ENCODE measurements around the gene FOXJ2.
A peak's percentile ranks its signal among the peaks of the same experiment; 100 is the strongest.
"Not testable (repeated sequence)": the region's sequence is repeated elsewhere in the genome, so short reads cannot be mapped to it uniquely, and the experiment has no call there.

The FOXJ2 gene

GRCh38 chr12:8080120-8080519, 47.6 kb downstream of the FOXJ2 start:
- Histone ChIP-seq H3K4me3 (ENCODE audit: low read length in 2 of 2) (no peak overlapping the region), H3K27ac (ENCODE audit: low read depth in 2 of 2, low read length in 2 of 2) (no peak overlapping the region), H3K9ac (ENCODE audit: low read depth in 1 of 2, low read length in 2 of 2) (no peak overlapping the region), H3K36me3 (ENCODE audit: control insufficient read depth in 2 of 2, insufficient read depth in 2 of 2, low read length in 2 of 2) (no peaks in the 10 kb centered on the region), H3K4me1 (ENCODE audit: control insufficient read depth in 2 of 2, insufficient read depth in 2 of 2, low read length in 2 of 2) (peaks cover 15% of the 10 kb centered on the region in 2 donors), H3K27me3 (ENCODE audit: control insufficient read depth in 2 of 2, insufficient read depth in 2 of 2, low read length in 2 of 2) (no peaks in the 10 kb centered on the region), H3K9me3 (ENCODE audit: control insufficient read depth in 2 of 2, low read length in 2 of 2) (no peaks in the 10 kb centered on the region)

DNA sequence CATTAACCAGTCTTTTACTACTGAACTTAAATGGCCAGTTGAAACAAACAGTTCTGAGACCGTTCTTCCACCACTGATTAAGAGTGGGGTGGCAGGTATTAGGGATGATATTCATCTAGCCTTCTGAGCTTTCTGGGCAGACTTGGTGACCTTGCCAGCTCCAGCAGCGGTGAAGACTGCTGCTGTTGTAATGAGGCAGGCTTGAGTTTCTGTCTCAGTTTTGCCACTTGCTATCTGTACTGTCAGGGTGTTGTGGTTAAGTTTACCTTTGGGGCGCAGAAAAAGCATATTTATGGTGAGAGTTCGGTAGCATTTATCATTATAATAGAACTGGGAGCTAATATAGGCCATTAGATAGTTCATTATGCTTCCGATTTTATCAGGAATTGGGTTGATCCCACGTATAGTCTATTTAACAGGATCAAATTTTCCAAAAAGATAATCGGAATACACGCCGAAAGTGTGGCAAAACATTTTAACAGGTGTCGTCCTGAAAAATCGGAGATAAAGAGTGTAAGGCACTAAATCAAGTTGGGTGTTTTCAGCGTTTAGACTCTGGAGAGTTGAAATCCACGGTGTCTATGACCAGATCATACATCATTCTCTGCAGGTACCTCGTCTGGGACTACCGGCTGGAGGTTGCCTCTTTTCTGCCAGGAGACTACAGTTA, 48.9 kb downstream of the FOXJ2 start:
- H3K4me1 ChIP-seq (ENCODE audit: control insufficient read depth in 2 of 2, insufficient read depth in 2 of 2, low read length in 2 of 2) = peaks cover 15% of the 10 kb centered on the region in 2 donors
- no peaks in the 10 kb centered on the region for H3K27me3 ChIP-seq (ENCODE audit: control insufficient read depth in 2 of 2, insufficient read depth in 2 of 2, low read length in 2 of 2)
- H3K9me3 ChIP-seq (ENCODE audit: control insufficient read depth in 2 of 2, low read length in 2 of 2) = no peaks in the 10 kb centered on the region
- H3K27ac ChIP-seq (ENCODE audit: low read depth in 2 of 2, low read length in 2 of 2) = peak overlapping the region; percentile 88 to 95
- peak overlapping the region; percentile 100 for H3K4me3 ChIP-seq (ENCODE audit: low read length in 2 of 2)
- H3K36me3 ChIP-seq (ENCODE audit: control insufficient read depth in 2 of 2, insufficient read depth in 2 of 2, low read length in 2 of 2) = peaks cover 0 to 2% of the 10 kb centered on the region in 2 donors
- H3K9ac ChIP-seq (ENCODE audit: low read depth in 1 of 2, low read length in 2 of 2) = peak overlapping the region; percentile 98 to 100

- no peaks in the 10 kb centered on the region for H3K27me3 ChIP-seq (ENCODE audit: control insufficient read depth in 2 of 2, insufficient read depth in 2 of 2, low read length in 2 of 2)
- no peaks in the 10 kb centered on the region for H3K9me3 ChIP-seq (ENCODE audit: control insufficient read depth in 2 of 2, low read length in 2 of 2)
- peak overlapping the region; percentile 100 for H3K4me3 ChIP-seq (ENCODE audit: low read length in 2 of 2)
- peaks cover 0 to 2% of the 10 kb centered on the region in 2 donors for H3K36me3 ChIP-seq (ENCODE audit: control insufficient read depth in 2 of 2, insufficient read depth in 2 of 2, low read length in 2 of 2)
- peaks cover 15% of the 10 kb centered on the region in 2 donors for H3K4me1 ChIP-seq (ENCODE audit: control insufficient read depth in 2 of 2, insufficient read depth in 2 of 2, low read length in 2 of 2)
- H3K27ac ChIP-seq (ENCODE audit: low read depth in 2 of 2, low read length in 2 of 2) = peak overlapping the region; percentile 88 to 95
- peak overlapping the region; percentile 98 to 100 for H3K9ac ChIP-seq (ENCODE audit: low read depth in 1 of 2, low read length in 2 of 2)
Observed at GRCh38 chr12:8082808-8083100, 50.2 kb downstream of the FOXJ2 start.

DNA sequence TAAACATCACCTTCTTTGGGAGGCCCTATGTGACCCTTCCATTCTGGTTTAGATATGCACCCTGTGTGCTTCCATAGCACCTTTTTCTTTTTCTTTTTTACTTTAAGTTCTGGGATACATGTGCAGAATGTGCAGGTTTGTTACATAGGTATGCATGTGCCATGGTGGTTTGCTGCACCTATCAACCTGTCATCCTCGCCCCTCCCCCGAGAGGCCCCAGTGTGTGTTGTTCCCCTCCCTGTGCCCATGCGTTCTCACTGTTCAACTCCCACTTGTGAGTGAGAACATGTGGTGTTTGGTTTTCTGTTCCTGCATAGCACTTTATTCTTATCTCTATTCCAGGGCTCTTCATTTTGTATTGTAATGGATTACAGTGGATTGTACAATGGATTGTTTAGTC, 51.8 kb downstream of the FOXJ2 start:
- H3K9me3 ChIP-seq (ENCODE audit: control insufficient read depth in 2 of 2, low read length in 2 of 2); H3K36me3 ChIP-seq (ENCODE audit: control insufficient read depth in 2 of 2, insufficient read depth in 2 of 2, low read length in 2 of 2); H3K4me3 ChIP-seq (ENCODE audit: low read length in 2 of 2); H3K9ac ChIP-seq (ENCODE audit: low read depth in 1 of 2, low read length in 2 of 2); H3K27ac ChIP-seq (ENCODE audit: low read depth in 2 of 2, low read length in 2 of 2); H3K27me3 ChIP-seq (ENCODE audit: control insufficient read depth in 2 of 2, insufficient read depth in 2 of 2, low read length in 2 of 2): not testable (repeated sequence)
- H3K4me1 ChIP-seq (ENCODE audit: control insufficient read depth in 2 of 2, insufficient read depth in 2 of 2, low read length in 2 of 2) = peaks cover 15% of the 10 kb centered on the region in 2 donors

GRCh38 chr12:8087666-8088065, 55.1 kb downstream of the FOXJ2 start:
- Histone ChIP-seq H3K9me3 (ENCODE audit: control insufficient read depth in 2 of 2, low read length in 2 of 2) (no peaks in the 10 kb centered on the region), H3K4me1 (ENCODE audit: control insufficient read depth in 2 of 2, insufficient read depth in 2 of 2, low read length in 2 of 2) (peaks cover 10 to 13% of the 10 kb centered on the region in 2 donors), H3K9ac (ENCODE audit: low read depth in 1 of 2, low read length in 2 of 2) (no peak overlapping the region), H3K27ac (ENCODE audit: low read depth in 2 of 2, low read length in 2 of 2) (peak overlapping the region in 1 of 2 donors; percentile 32), H3K36me3 (ENCODE audit: control insufficient read depth in 2 of 2, insufficient read depth in 2 of 2, low read length in 2 of 2) (peaks cover 32 to 34% of the 10 kb centered on the region in 2 donors), H3K27me3 (ENCODE audit: control insufficient read depth in 2 of 2, insufficient read depth in 2 of 2, low read length in 2 of 2) (no peaks in the 10 kb centered on the region), H3K4me3 (ENCODE audit: low read length in 2 of 2) (no peak overlapping the region)

GRCh38 chr12:8088574-8088973, 56.1 kb downstream of the FOXJ2 start:
- no peak overlapping the region for H3K9ac ChIP-seq (ENCODE audit: low read depth in 1 of 2, low read length in 2 of 2)
- no peaks in the 10 kb centered on the region for H3K9me3 ChIP-seq (ENCODE audit: control insufficient read depth in 2 of 2, low read length in 2 of 2)
- H3K27ac ChIP-seq (ENCODE audit: low read depth in 2 of 2, low read length in 2 of 2) = peak overlapping the region in 1 of 2 donors; percentile 32
- no peaks in the 10 kb centered on the region for H3K27me3 ChIP-seq (ENCODE audit: control insufficient read depth in 2 of 2, insufficient read depth in 2 of 2, low read length in 2 of 2)
- H3K4me1 ChIP-seq (ENCODE audit: control insufficient read depth in 2 of 2, insufficient read depth in 2 of 2, low read length in 2 of 2) = peaks cover 4 to 5% of the 10 kb centered on the region in 2 donors
- no peak overlapping the region for H3K4me3 ChIP-seq (ENCODE audit: low read length in 2 of 2)
- peaks cover 40 to 42% of the 10 kb centered on the region in 2 donors for H3K36me3 ChIP-seq (ENCODE audit: control insufficient read depth in 2 of 2, insufficient read depth in 2 of 2, low read length in 2 of 2)

DNA sequence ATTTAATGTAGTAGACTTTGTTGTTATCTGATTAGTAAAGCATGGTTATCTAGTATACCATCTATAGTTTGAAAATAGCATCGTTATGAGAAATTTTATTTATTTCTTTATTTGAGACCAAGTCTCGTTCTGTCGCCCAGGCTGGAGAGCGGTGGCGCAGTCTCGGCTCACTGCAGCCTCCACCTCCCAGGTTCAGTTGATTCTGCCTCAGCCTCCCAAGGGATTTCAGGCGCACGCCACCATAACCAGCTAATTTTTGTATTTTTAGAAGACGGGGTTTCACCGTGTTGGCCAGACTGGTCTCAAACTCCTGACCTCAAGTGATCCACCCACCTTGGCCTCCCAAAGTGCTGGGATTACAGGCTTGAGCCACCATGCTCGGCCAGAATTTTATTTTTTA, 56.8 kb downstream of the FOXJ2 start:
- not testable (repeated sequence) for H3K4me3 ChIP-seq (ENCODE audit: low read length in 2 of 2); H3K27ac ChIP-seq (ENCODE audit: low read depth in 2 of 2, low read length in 2 of 2); H3K4me1 ChIP-seq (ENCODE audit: control insufficient read depth in 2 of 2, insufficient read depth in 2 of 2, low read length in 2 of 2); H3K9me3 ChIP-seq (ENCODE audit: control insufficient read depth in 2 of 2, low read length in 2 of 2); H3K27me3 ChIP-seq (ENCODE audit: control insufficient read depth in 2 of 2, insufficient read depth in 2 of 2, low read length in 2 of 2); H3K9ac ChIP-seq (ENCODE audit: low read depth in 1 of 2, low read length in 2 of 2)
- H3K36me3 ChIP-seq (ENCODE audit: control insufficient read depth in 2 of 2, insufficient read depth in 2 of 2, low read length in 2 of 2) = peaks cover 44 to 46% of the 10 kb centered on the region in 2 donors

DNA sequence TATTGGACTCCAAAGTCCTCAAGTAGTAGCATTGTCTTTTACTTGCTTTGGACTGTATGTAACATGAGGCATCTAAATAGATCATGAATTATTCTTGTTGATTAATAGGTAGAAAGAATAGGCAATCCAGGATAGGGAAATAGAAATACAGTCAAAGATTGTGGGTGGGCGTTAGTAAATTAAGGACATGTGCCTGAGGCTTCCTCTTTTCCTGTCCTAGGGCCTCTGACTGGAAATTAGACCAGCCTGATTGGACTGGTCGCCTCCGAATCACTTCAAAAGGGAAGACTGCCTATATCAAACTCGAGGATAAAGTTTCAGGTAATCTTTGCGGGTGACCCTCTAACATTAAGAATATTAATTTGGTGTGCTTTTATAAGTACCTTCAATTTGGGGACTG, 57.2 kb downstream of the FOXJ2 start:
- H3K36me3 ChIP-seq (ENCODE audit: control insufficient read depth in 2 of 2, insufficient read depth in 2 of 2, low read length in 2 of 2) = peaks cover 48 to 50% of the 10 kb centered on the region in 2 donors
- no peak overlapping the region for H3K27ac ChIP-seq (ENCODE audit: low read depth in 2 of 2, low read length in 2 of 2)
- H3K9ac ChIP-seq (ENCODE audit: low read depth in 1 of 2, low read length in 2 of 2) = no peak overlapping the region
- no peaks in the 10 kb centered on the region for H3K9me3 ChIP-seq (ENCODE audit: control insufficient read depth in 2 of 2, low read length in 2 of 2)
- H3K4me3 ChIP-seq (ENCODE audit: low read length in 2 of 2) = no peak overlapping the region
- no peaks in the 10 kb centered on the region for H3K4me1 ChIP-seq (ENCODE audit: control insufficient read depth in 2 of 2, insufficient read depth in 2 of 2, low read length in 2 of 2)
- no peaks in the 10 kb centered on the region for H3K27me3 ChIP-seq (ENCODE audit: control insufficient read depth in 2 of 2, insufficient read depth in 2 of 2, low read length in 2 of 2)

DNA sequence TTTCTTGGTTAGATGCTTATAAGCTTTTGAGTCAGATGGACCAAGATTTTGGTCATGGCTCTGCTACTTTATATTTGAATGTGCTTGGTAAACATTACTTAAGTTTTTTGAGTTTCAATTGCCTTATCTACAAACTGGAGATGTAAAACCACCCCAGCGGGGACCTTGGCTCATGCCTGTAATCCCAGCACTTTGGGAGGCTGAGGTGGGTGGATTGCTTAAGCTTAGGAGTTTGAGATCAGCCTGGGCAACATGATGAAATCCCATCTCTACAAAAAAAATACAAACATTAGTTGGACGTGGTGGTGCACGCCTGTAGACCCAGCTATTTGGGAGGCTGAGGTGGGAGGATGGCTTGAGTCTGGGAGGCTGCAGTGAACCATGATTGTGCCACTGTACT, 60.8 kb downstream of the FOXJ2 start:
- Histone ChIP-seq H3K4me1 (ENCODE audit: control insufficient read depth in 2 of 2, insufficient read depth in 2 of 2, low read length in 2 of 2) (no peaks in the 10 kb centered on the region), H3K9me3 (ENCODE audit: control insufficient read depth in 2 of 2, low read length in 2 of 2) (no peaks in the 10 kb centered on the region), H3K4me3 (ENCODE audit: low read length in 2 of 2) (no peak overlapping the region), H3K9ac (ENCODE audit: low read depth in 1 of 2, low read length in 2 of 2) (no peak overlapping the region), H3K27me3 (ENCODE audit: control insufficient read depth in 2 of 2, insufficient read depth in 2 of 2, low read length in 2 of 2) (no peaks in the 10 kb centered on the region), H3K27ac (ENCODE audit: low read depth in 2 of 2, low read length in 2 of 2) (no peak overlapping the region), H3K36me3 (ENCODE audit: control insufficient read depth in 2 of 2, insufficient read depth in 2 of 2, low read length in 2 of 2) (peaks cover 66 to 71% of the 10 kb centered on the region in 2 donors)

DNA sequence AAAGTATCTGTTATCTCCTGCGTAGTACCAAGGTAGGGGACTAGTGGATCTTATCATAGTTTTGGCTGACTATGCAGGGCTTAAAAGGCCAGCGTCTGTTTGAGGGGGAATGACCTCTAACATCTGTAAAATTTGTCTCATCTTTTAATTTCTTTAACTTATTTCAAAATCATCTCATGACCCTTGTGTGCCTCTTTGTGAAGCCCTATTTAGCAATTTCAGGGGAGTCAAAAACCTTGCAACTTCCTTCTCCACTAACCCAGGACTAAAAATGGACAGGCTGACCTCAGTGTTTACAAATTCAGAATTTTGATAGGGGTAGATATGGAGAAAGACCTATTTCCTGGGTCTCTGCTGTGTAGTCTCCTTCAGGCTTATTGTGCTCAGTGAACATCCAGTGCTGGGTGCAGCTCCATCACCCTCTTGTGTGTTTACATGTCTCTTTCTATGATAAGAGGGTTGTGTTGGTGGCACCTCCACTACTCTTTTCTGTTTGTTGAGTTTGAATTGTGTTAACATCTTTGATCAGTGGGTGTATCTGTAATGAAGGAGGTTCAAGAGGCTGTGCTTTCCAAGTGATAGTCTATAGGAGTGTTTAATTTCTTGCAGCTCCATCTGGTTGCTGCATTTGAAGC, 63.9 kb downstream of the FOXJ2 start:
- H3K4me1 ChIP-seq (ENCODE audit: control insufficient read depth in 2 of 2, insufficient read depth in 2 of 2, low read length in 2 of 2) = no peaks in the 10 kb centered on the region
- H3K36me3 ChIP-seq (ENCODE audit: control insufficient read depth in 2 of 2, insufficient read depth in 2 of 2, low read length in 2 of 2) = peaks cover 44 to 53% of the 10 kb centered on the region in 2 donors
- no peak overlapping the region for H3K9ac ChIP-seq (ENCODE audit: low read depth in 1 of 2, low read length in 2 of 2)
- H3K27ac ChIP-seq (ENCODE audit: low read depth in 2 of 2, low read length in 2 of 2) = no peak overlapping the region
- H3K27me3 ChIP-seq (ENCODE audit: control insufficient read depth in 2 of 2, insufficient read depth in 2 of 2, low read length in 2 of 2) = no peaks in the 10 kb centered on the region
- no peak overlapping the region for H3K4me3 ChIP-seq (ENCODE audit: low read length in 2 of 2)
- H3K9me3 ChIP-seq (ENCODE audit: control insufficient read depth in 2 of 2, low read length in 2 of 2) = no peaks in the 10 kb centered on the region
